Fibroblast of gingiva (primary cell): ENCODE measurements around the gene KCNH2.
"Not testable (repeated sequence)": the region's sequence is repeated elsewhere in the genome, so short reads cannot be mapped to it uniquely, and the experiment has no call there.

Experiments used
- DNase-seq: peaks from one replicate; pipeline ENCODE4 v3.0.0-alpha.2; 2011; ENCODE audit warnings: low read depth

The KCNH2 gene

GRCh38 chr7:150934045-150934766 is 43.9 kb downstream of the KCNH2 start:
- DNase-seq = no peak

GRCh38 chr7:150931199-150931869 is 46.8 kb downstream of the KCNH2 start:
- no peak for DNase-seq

- DNase-seq = no peak
These were observed 49.6 kb downstream of the KCNH2 start for GRCh38 chr7:150928541-150928940.

GRCh38 chr7:150927956-150928344 is 50.2 kb downstream of the KCNH2 start:
- DNase-seq = no peak

GRCh38 chr7:150927157-150927955 is 50.8 kb downstream of the KCNH2 start:
- no peak for DNase-seq

- DNase-seq = no peak
These were observed 52.1 kb downstream of the KCNH2 start for GRCh38 chr7:150926066-150926465.

GRCh38 chr7:150924369-150924781 is 53.7 kb downstream of the KCNH2 start:
- no peak for DNase-seq

- DNase-seq = no peak
These were observed 54.3 kb downstream of the KCNH2 start for GRCh38 chr7:150923802-150924201.

GRCh38 chr7:150923196-150923595 is 54.9 kb downstream of the KCNH2 start:
- no peak for DNase-seq

- no peak for DNase-seq
These were observed 59.0 kb downstream of the KCNH2 start for GRCh38 chr7:150919160-150919559.

GRCh38 chr7:150918378-150918777 is 59.7 kb downstream of the KCNH2 start:
- no peak for DNase-seq

GRCh38 chr7:150917969-150918368 is 60.2 kb downstream of the KCNH2 start:
- no peak for DNase-seq

- no peak for DNase-seq
These were observed 61.5 kb downstream of the KCNH2 start for GRCh38 chr7:150916670-150917069.

GRCh38 chr7:150914966-150915365 is 63.2 kb downstream of the KCNH2 start:
- no peak for DNase-seq

GRCh38 chr7:150914196-150914595 is 63.9 kb downstream of the KCNH2 start:
- no peak for DNase-seq

GRCh38 chr7:150912427-150912826 is 65.7 kb downstream of the KCNH2 start:
- DNase-seq = no peak

- DNase-seq = no peak
These were observed 66.4 kb downstream of the KCNH2 start for GRCh38 chr7:150911590-150912267.

- no peak for DNase-seq
These were observed 67.1 kb downstream of the KCNH2 start for GRCh38 chr7:150910996-150911422.

GRCh38 chr7:150910305-150910995 is 67.7 kb downstream of the KCNH2 start:
- DNase-seq = not testable (repeated sequence)

- DNase-seq = no peak
These were observed 68.7 kb downstream of the KCNH2 start for GRCh38 chr7:150909200-150909995.

GRCh38 chr7:150908173-150908572 is 69.9 kb downstream of the KCNH2 start:
- no peak for DNase-seq
